ENCODE results near the gene GRIA1.

DNA sequence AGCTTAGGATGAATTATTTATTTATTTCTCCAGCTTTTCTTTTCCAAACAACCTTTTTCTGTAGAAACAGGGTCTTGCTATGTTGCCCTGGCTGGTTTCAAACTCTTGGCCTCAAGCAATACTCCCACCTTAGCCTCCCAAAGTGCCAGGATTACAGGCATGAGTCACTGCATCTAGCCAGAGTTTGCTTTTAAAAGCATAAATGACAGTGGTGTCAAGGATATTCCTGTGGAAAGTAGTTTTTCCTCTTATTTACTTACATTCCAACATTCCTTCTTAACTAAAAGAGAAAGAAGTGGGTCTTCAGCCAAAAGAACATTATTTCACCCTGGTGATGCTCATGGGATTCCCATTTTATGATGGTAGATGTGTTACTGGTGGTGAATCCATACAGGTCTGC, 62.4 kb downstream of the GRIA1 start:
- TF ChIP-seq, protein P1, sequence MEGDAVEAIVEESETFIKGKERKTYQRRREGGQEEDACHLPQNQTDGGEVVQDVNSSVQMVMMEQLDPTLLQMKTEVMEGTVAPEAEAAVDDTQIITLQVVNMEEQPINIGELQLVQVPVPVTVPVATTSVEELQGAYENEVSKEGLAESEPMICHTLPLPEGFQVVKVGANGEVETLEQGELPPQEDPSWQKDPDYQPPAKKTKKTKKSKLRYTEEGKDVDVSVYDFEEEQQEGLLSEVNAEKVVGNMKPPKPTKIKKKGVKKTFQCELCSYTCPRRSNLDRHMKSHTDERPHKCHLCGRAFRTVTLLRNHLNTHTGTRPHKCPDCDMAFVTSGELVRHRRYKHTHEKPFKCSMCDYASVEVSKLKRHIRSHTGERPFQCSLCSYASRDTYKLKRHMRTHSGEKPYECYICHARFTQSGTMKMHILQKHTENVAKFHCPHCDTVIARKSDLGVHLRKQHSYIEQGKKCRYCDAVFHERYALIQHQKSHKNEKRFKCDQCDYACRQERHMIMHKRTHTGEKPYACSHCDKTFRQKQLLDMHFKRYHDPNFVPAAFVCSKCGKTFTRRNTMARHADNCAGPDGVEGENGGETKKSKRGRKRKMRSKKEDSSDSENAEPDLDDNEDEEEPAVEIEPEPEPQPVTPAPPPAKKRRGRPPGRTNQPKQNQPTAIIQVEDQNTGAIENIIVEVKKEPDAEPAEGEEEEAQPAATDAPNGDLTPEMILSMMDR (IDR thresholded peaks at IDR 0.05; ENCODE audit: low read length): no peak
- TF ChIP-seq EZH2 (optimal IDR thresholded peaks at IDR 0.05; ENCODE audit: low read depth, low read length): no peak

All from MM.1S (cell line).